Measurements from ENCODE around the gene KNL1. TPM values are rescaled to one million over a fixed set of nuclear protein-coding genes. Genes with fewer than 3 reads are reported as not detected.

KNL1 gene, protein sequence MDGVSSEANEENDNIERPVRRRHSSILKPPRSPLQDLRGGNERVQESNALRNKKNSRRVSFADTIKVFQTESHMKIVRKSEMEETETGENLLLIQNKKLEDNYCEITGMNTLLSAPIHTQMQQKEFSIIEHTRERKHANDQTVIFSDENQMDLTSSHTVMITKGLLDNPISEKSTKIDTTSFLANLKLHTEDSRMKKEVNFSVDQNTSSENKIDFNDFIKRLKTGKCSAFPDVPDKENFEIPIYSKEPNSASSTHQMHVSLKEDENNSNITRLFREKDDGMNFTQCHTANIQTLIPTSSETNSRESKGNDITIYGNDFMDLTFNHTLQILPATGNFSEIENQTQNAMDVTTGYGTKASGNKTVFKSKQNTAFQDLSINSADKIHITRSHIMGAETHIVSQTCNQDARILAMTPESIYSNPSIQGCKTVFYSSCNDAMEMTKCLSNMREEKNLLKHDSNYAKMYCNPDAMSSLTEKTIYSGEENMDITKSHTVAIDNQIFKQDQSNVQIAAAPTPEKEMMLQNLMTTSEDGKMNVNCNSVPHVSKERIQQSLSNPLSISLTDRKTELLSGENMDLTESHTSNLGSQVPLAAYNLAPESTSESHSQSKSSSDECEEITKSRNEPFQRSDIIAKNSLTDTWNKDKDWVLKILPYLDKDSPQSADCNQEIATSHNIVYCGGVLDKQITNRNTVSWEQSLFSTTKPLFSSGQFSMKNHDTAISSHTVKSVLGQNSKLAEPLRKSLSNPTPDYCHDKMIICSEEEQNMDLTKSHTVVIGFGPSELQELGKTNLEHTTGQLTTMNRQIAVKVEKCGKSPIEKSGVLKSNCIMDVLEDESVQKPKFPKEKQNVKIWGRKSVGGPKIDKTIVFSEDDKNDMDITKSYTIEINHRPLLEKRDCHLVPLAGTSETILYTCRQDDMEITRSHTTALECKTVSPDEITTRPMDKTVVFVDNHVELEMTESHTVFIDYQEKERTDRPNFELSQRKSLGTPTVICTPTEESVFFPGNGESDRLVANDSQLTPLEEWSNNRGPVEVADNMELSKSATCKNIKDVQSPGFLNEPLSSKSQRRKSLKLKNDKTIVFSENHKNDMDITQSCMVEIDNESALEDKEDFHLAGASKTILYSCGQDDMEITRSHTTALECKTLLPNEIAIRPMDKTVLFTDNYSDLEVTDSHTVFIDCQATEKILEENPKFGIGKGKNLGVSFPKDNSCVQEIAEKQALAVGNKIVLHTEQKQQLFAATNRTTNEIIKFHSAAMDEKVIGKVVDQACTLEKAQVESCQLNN (N-terminal part only)
- total RNA-seq: 0.96 TPM
- long read RNA-seq: 0 reads

DNA sequence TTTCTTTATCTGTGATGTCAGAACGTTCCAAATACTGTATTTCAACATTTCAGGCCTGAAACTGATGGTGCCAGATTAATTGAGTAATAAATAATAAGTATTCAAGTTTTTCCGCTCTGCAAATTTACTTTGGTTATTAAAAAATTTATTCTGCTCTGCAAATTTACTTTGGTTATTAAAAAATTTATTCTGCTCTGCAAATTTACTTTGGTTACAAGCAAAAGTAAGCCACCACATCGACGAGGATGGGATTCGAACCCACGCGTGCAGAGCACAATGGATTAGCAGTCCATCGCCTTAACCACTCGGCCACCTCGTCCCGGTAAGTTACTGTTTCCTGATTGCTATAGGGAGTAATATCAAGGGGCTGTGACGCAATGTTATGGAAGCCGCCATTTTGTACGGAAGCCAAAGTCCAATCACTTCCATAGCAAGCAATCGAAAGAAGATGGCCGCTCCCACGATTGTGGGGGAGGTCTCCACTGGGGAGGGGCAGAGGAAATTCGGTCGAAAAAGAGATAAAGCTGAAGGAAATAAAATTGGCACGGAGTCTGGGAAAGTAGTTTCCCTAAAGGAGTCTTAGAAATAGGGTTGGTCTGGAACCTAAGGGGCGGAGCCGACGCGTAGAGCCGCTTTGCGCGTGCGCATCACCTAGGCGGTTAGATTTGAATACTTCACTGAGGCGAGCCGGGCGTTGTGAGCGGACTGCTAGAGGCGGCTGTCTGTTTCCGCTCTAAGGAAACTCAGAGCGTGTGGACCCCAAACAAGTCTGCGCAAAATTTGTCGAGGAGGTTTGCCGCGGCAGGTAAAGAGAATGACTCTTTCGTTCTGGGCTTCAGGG lies at the start of gene KNL1:
KNL1 (plus strand) TSS at position 662 of the 841 bp plus-strand sequence. CDS start 8,683 bp downstream, outside the sequence.
- no peaks in the 10 kb centered on the region for H3K9me3 ChIP-seq (replicated peaks)
- peaks cover 14% of the 10 kb centered on the region for H3K4me1 ChIP-seq
- DNase-seq: peak; percentile 83
- H3K4me3 ChIP-seq: peak within 1 kb of the TSS; percentile 76
- peak within 1 kb of the TSS; percentile 94 for H3K27ac ChIP-seq (replicated peaks)
- TF ChIP-seq, protein P1, sequence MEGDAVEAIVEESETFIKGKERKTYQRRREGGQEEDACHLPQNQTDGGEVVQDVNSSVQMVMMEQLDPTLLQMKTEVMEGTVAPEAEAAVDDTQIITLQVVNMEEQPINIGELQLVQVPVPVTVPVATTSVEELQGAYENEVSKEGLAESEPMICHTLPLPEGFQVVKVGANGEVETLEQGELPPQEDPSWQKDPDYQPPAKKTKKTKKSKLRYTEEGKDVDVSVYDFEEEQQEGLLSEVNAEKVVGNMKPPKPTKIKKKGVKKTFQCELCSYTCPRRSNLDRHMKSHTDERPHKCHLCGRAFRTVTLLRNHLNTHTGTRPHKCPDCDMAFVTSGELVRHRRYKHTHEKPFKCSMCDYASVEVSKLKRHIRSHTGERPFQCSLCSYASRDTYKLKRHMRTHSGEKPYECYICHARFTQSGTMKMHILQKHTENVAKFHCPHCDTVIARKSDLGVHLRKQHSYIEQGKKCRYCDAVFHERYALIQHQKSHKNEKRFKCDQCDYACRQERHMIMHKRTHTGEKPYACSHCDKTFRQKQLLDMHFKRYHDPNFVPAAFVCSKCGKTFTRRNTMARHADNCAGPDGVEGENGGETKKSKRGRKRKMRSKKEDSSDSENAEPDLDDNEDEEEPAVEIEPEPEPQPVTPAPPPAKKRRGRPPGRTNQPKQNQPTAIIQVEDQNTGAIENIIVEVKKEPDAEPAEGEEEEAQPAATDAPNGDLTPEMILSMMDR (IDR thresholded peaks at IDR 0.05; ENCODE audit: borderline replicate concordance): no peak
- H3K36me3 ChIP-seq: no peaks in the 10 kb centered on the region
- intact Hi-C loops (cut with micrococcal nuclease): no loop called here
- H3K27me3 ChIP-seq (ENCODE audit: low read depth): no peaks in the 10 kb centered on the region

DNA sequence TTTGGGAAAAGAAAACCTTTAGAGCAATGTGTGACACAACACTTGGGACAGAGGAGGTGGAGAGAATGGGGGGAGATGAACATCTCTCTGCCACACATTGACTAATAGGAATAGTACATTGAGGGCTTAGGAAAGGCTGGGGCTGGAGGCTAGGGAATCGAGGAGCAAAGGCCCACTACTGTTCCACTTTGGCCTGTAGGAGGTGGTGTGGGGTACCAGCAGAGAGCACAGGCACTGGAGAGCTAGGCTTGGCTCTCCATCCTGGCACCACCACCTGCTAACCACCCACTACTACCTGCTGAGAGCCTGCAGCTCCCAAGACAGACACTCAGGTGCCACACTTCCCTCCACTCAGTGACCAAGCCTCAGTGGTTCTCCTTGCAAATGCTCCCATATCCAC lies 48.6 kb upstream of the KNL1 start:
- Histone ChIP-seq H3K4me3 (no peak overlapping the region), H3K36me3 (peaks cover 6% of the 10 kb centered on the region), H3K27me3 (ENCODE audit: low read depth) (no peaks in the 10 kb centered on the region), H3K9me3 (replicated peaks) (no peaks in the 10 kb centered on the region), H3K27ac (replicated peaks) (no peak overlapping the region), H3K4me1 (peaks cover 32% of the 10 kb centered on the region)
- intact Hi-C loops (cut with micrococcal nuclease): no loop called here
- DNase-seq: no peak
- TF ChIP-seq, protein P1 (IDR thresholded peaks at IDR 0.05; ENCODE audit: borderline replicate concordance): no peak

DNA sequence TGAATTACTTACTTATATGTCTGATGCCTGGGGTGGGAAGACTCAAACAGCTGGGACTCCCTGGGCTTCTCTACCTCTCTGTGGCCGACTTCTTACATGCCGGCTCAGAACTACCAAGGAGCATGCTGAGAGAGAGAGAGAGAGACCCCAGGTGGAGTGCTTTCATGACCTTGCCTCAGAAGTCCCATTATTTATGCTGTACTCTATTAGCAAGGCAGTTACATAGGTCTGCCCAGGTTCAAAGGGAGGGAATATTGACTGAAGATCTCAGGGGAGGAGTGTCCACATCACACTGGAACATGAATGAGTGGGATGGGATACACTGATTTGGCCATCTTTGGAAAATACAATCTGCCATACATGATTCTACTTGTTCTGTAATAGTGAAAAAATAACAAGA lies 45.4 kb upstream of the KNL1 start:
- Histone ChIP-seq H3K27ac (replicated peaks) (no peak overlapping the region), H3K27me3 (ENCODE audit: low read depth) (no peaks in the 10 kb centered on the region), H3K4me3 (no peak overlapping the region), H3K36me3 (peaks cover 25% of the 10 kb centered on the region), H3K9me3 (replicated peaks) (no peaks in the 10 kb centered on the region), H3K4me1 (peaks cover 58% of the 10 kb centered on the region)
- intact Hi-C loops (cut with micrococcal nuclease): no loop called here
- DNase-seq: no peak
- TF ChIP-seq, protein P1 (IDR thresholded peaks at IDR 0.05; ENCODE audit: borderline replicate concordance): no peak

DNA sequence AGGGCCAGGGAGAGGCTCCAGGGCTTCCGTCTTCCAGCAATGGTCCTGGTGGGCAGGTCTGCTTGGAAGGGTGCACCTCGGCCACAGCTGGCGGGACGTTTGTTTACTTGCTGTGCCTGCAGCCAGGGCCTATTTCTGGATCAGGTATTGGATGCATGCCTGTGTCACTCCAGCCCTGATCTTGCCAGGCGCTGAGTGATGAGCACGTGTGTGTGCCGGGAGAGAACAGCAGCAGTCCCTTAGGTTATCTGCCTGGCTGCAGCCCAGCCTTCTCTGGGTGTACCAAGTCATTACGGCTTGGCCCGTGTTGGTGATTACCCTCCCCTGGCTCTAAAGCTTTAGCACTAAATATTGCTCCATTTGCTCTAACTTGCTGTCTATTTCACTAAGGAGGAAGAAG lies 44.2 kb upstream of the KNL1 start:
- Histone ChIP-seq H3K4me1 (peaks cover 71% of the 10 kb centered on the region), H3K27ac (replicated peaks) (peak overlapping the region; percentile 87), H3K27me3 (ENCODE audit: low read depth) (no peaks in the 10 kb centered on the region), H3K36me3 (peaks cover 28% of the 10 kb centered on the region), H3K4me3 (peak overlapping the region; percentile 16), H3K9me3 (replicated peaks) (no peaks in the 10 kb centered on the region)
- intact Hi-C loops (cut with micrococcal nuclease): no loop called here
- TF ChIP-seq, protein P1 (IDR thresholded peaks at IDR 0.05; ENCODE audit: borderline replicate concordance): no peak
- peak; percentile 86 for DNase-seq

Data from left ventricle myocardium inferior (tissue), 1 donor.